ENCODE measurements around the gene GDF7.
A peak's percentile ranks its signal among the peaks of the same experiment; 100 is the strongest.

Gene GDF7

DNA sequence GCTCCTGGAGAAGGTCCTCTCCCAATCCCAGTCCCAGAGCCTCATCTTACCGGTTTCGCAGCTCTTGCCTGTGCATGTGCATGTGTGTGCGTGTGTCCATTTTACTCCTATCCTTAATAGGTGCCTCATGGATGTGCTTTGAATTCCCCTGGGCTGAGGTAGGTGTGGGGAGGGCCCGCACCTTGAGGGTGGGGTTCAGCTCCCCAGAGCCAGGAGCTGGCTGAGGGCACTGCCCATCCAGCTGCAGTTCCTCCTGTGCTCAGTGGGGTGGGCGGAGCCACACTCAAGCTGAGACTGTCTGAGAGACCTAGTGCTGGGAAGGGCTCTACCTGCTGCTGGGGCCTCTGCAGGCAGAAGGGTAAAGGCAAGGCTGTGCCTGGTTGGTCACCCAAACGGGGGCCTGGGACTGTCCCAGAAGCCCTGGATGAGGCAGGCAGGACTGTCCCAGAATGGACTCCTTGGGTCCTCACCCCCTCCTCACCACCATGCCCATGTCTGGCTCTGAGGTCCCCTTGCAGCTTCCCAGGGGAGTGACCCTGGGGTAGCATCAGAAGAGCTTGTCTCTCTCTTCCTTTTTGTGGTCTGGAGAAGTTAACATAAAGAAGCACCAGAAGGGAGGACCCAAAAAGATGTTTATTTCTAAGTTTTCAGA lies 8.9 kb downstream of the GDF7 start:
- DNase-seq = peak in 1 of 5 experiments; percentile 37

DNA sequence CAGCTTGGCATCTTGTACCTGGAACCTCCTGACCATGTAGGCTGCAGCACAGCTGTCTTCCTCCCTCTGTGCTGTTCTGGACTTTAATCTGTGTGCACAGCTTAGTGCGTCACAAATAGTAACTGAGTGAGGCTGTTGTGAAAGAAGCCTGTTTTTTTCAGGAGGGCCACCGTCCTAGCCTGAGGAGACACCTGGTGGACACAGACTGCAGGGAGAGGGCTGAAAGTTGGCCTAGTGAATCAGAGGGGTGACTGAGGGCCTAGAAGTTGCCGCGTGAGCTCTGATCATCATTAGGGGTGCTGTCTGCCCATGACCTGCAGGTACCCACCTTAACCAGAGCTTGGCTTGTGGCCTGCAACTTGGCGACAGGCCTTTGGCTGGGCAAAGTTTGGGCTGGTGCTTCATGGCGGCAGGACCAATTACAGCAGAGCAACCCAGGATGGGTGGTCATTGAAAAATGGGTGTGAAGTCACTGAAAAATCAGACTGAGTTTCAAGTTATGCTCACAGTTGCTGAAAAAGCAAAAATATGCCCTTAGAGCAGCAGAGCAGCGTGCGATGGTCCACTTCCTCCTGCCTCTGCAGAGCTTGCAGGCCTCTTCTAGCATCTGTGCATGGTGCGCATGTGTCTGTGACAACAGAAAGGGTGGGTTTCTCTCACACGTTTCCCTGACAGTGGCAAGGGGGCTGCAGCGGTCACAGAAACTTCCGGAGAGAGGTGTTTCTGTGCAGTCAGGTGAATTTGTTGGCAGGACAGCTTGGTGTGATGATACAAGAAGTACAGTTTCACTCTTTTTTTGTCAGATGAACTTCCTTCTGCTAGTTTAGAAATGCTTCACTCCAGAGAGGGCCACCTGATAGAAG lies 9.6 kb downstream of the GDF7 start:
- no peak for DNase-seq

DNA sequence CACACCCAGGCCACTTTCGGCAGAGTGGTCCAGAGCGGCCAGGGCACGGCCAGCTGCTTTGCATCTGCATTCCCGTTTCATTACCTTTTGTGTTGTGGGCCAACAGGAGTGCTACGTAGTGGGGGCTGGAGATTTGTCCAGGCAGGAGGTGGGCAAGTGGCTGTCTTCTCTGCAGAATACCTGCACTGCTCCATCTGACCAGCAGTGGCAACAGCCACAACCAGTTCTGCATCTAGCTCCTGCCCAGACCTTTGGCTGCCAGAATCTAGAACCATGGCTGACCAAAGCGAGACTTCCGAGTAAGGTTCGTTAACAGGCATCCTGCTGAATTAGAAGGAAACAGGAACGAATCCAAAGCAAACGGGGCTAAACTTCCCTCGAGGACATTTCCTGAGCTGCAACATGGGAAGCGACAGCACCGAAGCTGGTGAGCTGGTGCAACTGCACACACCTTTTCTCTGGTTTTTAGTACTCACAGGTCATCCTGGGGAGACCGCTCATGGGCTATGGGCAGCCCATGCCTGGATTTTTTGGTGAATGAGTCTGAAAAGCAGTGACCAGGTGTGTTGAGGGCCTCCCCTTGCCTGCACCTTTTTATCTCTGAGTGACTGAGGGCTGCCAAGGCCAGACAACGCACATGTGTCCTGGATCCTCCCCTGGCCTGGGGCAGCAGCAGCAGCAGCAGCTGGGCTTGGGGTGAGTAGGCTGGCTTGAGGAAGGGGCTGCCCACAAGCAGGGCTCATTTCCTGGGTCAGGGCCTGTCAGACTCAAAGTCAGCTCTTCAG lies 10.5 kb downstream of the GDF7 start:
- DNase-seq = no peak

DNA sequence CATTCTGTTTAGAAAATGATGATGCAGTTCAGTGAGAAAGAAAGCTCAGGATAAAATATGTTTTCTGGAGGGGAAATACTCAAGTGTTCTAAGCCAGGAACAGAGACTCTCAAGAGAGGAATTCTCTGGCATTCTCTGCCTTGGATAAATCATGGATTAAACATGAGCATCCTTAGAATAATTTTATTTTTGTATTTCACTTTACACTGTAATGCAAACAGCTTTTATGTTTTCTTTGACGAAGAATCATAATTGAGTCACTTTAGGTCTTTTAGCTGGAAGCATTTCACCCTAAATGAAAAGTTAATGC lies 11.1 kb downstream of the GDF7 start:
- DNase-seq = no peak

DNA sequence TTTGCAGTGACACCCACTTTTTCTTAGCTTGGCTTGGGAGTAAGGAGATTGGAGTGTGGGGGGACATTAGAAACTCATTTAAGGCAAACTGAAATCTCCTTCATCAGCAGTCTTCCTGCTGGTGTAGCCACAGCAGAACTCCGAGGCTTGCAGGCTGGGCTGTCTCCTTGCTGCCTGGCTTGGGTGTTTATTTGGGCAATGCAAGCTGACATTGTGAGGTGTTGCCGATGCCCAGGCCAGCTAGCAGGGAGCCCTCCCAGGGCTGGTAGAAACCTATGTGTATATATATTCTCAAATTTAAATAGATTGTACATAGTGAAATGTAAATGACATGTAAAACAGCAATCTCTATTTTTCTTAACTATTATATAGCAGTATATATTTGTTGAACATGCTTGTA lies 11.8 kb downstream of the GDF7 start:
- DNase-seq = no peak

DNA sequence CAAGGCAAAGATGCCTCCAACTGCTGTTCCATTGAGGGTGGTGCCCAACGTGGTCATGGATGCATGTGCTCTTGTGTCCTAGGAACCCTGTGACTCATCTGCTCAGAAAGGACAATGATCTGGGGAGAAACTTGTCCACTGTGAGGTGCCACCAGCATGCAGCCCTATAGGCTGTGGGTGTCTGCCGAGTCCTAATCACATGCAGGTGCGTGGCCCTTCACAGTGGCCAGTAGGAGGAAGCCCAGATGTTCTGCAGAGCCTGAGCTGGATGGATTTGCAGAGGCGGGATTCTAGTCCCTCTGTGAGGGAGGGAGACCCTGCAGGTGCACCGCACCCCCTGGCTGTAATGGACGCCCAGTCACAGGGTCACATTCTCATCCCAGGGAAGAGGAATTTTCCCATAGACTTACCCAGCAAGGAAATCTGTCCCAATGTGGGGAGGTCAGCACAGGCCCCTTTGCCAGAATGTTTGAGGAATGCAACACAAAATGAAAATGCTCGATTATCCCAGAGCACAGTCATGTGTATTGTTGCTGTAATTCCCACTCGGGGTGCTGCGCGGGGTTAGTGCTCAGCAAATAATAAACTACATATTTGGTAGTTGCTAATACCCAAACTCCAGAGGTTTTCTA lies 13.9 kb downstream of the GDF7 start:
- no peak for DNase-seq

DNA sequence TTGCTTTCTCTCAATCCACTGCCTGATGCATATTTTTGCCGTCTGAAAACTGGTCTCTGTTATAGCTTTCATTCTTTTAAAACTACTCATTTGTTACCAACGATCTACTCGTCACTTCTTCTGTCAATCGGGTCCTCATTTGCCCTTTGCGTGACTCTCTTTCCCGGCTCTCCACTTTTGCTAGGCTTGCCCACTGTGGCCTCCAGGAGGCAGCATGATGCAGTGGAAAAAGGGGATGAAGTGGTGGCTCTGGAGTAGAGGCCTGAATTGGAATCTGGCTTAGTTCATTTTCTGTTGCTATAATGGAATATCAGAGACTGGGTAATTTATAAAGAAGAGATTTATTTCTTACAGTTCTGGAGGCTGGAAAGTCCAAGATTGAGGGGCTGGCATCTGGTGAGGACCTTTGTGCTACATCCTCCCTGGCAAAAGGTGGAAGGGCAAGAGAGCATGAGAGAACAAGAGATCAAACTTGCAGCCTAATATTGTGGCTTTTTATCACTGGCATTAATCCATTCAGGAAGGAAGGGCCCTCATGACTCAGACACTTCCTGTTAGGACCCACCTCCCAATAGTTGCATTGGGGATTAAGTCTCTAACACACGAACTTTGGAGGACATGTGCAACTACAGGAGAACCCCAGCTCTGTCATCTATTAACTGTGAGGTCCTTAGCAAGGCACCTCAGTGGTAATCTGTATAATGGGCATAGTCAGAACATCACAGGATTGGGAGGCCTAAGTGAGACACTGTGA lies 15.4 kb downstream of the GDF7 start:
- no peak for DNase-seq

DNA sequence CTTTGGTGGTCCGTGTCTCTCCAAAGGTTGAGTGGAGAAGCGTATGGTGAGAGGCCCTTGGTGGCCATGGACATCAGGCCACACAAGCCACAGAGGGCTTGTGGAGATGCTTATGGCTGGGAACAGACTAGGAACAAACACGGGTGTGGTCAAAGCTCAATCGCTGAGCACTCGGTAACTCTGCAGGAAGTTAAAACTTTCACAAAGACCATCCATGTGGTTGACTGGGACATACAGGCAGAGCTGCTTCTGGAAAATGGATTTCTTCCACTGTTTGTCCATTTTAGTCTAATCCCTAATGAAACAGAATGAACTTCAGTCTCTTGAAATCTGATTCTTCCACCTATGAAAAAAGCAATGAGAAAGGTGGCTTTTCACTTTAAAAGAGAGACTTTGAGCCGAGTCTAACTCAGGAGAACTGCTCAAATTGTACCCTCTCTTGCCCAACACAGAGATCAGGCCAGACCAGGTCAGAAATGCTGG lies 17.7 kb downstream of the GDF7 start:
- no peak for DNase-seq

DNA sequence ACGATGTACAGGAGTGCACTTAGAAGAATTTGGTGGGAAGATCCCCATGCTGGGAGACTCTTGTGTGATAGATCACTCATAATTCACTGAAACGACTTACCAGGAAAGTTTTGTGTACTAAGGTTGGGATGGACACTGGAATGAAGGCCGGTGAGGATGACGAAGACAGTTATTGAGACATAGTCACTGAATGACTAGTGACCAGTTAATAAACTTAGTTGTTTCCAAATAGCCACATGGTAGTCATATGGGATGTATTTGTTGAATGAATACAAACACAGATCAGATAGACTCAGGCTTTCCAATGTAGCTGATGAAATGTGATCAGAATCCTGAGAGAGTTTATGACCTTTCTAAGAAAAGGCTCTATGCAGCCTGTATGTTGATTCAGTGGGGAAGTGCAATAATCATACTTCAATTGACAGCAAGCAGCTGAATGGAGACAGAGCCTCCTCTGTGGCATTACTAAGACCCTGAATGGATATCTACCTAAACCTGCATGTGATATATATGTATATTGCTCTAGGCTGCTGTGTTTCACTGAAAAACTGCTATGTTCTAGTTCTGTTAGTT lies 20.4 kb downstream of the GDF7 start:
- DNase-seq = no peak

DNA sequence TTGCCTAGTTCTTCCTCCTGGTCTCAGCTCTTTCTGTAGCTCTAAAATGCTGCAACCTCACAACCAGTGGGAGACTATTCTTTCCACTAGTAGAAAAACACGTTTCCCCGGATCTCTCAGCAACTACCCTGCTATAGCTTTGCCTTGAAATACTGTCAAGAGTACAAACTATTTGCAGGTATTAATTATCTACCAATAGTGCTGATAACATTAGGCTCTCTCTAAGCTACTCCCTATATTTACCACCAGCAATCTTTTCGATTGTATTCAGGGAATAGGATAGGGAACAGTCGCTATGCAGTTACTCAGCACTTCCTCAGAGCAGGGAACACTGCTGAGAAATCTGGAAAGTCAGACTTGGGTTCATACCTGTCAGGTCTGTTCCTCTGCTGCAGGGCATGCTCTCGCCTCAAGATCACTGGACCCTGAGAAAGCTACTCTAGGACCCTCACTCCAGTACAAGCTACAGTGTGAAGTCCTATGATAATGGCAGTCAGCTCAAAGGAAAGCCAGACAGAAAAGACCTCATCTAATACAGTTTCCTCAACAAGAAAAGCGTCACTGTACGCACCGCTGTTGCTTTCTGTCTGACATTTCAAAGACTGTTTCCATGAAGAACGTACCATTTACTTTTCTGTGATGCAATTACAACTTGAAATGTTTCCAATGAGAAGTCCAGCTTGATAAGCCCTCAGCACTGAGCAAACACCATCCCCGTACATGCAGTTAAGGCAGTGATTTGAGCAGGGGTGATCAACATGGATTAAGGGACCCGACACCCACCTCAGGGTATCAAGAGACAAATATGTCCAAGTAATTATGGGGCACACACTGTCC lies 22.7 kb downstream of the GDF7 start:
- no peak for DNase-seq

DNA sequence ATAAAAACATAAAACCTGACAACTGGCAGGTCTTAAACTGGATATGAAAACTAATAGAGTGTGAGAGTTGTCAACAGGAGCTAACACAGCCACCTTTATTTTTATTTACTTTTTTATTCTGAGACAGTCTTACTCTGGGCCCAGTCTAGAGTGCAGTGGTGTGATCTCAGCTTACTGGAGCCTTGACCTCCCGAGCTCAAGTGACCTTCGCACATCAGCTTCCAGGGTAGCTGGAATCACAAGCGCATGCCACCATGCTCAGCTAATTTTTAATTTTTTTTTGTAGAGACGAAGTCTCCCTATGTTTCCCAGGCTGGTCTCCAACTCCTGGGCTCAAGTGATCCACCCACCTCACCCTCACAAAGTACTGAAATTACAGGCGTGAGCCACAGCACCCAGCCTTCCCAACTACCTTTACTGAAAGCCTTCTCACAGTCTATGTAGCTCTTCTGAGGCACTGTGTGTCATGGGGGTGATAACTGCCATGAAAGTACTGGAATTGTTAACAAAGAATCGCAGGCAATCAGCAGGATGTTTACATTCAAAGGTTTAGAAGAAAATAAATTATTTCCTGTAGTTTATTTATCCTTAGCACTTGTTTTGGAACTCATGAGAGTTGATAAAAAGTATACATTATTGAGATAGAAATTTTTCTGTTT lies 24.3 kb downstream of the GDF7 start:
- DNase-seq = no peak

DNA sequence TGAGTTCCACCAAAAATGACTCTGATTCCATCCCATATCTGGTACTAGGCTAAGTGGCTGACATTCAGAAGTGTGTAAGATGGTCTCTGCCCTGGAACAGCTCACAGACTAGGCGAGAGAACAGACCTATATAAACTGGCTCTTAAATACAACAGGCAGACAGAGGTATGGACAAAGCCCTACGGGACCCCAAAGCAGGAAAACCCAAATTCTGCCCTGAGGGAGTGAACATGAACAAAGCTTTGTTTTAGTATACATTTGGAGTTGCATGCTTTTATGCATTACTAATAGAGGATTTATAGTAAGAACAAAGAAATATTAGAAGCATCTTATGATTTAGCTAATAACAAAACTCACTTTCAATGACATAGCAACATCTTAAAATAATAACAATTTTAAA lies 25.1 kb downstream of the GDF7 start:
- DNase-seq = no peak

DNA sequence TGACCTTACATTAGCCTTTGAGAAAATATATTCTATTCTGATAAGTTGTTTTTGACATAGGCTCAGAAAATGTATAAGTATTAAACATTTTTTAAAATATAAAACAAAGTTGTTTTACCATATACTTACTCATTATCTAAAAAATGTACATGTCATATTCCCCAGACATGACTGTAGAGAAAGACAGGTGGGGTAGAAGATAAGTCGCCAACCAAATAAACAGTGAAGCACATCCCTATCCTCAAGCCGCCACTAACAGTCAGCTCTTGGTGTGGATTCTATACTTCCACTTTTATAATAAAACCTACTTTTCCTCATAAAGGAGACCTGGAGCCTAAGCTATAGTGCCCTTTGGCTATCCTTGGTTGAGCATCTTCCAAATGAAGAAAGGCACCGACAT lies 26.4 kb downstream of the GDF7 start:
- DNase-seq = no peak

DNA sequence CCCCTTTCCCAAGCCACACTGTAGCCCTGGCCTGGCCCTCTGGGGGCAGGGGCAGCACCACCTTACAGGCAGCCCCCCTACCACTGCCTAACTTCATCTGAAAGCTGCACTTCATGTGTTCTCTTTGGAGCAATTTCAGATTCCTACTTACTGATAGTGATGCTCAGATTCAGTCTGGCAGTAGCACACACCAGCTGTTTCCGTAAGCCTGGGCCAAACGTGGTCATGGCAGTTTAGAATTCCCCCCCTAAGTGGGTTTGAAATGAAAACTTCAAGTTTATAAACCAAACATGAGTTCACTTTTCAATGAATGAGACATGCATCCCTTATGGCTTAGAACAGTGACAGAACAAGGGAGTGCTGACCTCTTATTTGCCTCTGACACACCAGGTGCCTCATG lies 29.4 kb downstream of the GDF7 start:
- no peak for DNase-seq

DNA sequence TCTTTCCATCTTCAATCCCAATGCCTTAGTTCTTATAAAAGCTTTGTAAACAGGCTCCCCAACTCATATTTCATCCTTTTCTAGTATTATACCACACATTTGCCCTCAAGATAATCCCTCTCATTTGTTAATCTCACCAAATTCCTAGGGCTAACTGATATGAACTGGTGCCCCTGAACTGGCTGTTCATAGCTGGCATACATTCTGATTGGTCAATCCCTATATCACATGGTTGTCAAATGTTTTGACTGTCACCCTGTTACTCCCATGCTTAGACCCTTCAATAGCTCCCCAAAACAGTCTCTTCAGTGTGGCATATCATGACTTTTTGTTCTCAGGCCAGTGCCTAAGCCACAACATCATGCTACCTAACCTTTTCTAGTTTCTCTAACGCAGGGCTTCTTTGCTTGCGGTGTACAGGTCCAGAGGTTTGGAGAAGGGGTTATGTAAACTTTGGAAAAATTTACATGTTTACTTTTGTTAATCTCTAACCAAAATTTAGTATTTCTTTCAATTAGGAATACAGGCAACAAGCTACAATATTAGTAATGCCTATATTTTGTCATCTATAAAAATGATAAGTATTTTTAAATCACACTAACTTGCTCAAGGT lies 30.5 kb downstream of the GDF7 start:
- no peak for DNase-seq

DNA sequence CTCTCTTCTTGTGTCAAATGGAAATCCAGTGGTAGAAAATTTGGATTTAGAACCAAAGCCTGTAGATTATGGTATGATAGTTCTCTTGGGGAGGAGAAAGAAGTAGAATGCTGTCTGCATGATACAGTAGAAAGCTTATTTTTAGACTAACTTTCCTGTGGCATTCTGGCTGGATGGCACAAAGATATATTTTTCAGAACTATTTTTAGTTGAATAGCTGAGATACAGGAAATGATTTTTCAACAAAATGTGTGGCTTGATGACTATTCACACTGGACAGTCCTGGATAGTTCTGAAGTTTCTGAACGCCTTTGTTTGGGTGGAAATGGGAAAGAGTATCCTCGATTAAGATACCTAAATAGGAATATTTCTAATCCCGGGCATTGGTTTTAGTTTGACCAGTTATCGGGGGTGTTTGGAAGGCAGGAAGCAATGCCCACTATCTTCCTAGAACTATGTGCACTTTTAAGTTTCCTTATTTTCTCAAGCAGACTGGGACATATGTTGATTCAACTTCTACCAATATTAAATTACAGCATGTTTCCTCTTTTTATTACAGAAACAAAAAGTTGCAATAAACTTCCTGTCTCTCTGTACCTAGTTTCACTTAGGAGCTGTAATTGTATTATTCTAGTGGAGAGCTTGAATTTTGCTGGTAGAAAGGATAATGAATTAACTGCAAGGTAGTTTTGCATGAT lies 32.1 kb downstream of the GDF7 start:
- DNase-seq = no peak

DNA sequence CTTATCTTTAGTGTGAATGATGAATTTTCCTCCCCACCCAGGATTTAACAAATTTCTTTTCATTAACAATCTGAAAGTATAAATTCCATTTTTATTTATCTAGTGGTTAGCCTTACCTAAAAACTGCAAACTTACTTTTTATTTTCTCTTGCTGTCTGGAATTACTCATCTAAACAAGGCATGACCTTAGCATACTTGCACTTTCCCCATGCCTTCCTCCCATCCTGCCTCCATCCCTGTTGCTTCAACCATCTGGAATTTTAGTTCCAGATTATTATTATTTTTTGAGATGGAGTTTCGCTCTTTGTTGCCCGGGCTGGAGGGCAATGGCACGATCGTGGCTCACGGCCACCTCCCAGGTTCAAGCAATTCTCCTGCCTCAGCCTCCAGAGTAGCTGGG lies 35.6 kb downstream of the GDF7 start:
- no peak for DNase-seq

DNA sequence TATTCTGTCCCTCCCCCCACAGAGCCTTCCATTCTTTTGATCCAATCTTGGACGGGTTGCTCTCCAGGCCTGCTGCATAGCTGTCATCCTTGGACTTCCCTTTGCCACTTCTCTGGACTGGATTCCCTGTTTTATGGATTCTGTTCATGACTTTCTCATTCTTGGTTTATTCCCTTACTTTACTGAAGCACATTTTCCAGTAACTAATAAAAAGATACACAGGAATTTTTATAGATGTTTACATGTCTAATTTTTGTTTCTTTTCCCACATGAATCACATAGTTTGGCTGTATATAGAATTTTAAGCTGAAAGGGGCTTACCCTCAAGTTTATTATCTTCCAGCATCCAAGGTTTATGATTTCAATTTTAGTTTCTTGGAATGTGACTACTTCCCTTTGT lies 37.9 kb downstream of the GDF7 start:
- DNase-seq = no peak

DNA sequence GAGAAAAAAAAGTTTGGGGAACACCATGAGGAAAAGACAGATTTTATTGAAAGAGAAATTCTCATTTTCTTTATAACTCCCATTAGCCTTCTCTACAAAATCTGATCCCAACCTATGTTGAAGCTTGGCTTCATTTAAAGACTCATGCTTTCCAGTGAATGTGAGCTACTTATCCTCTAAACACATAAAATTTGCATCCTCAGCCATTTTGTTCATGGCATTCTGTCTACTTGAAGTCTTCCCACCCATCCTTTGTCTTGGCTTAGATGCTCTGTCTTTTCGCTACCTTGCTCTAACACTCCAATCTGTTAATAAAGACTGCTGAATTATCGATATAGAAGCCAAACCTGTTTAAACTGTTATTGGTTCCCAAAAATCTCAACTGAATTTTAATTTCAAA lies 39.3 kb downstream of the GDF7 start:
- no peak for DNase-seq

All from T-helper 2 cell (primary cell).